Ovary (tissue), 3 donors: Measurements from ENCODE around the gene CAPG.

Experiments used
- CTCF ChIP-seq, 3 donors: fragments of 450-650 bp in 2 of 3; fragments of 200-600 bp in 1 of 3; IDR thresholded peaks; one replicate each; pipeline versions ENCODE4 v1.5.1 to v1.8.0; 2016 to 2022; ENCODE audit warnings: antibody characterized with exemption in 3 of 3, mild to moderate bottlenecking in 1 of 3
- EP300 ChIP-seq: sonication (generic); formaldehyde crosslinking; IDR thresholded peaks from one replicate; pipeline ENCODE4 v1.6.1; 2017; ENCODE audit warnings: antibody characterized with exemption
- POLR2A ChIP-seq: fragments of 450-650 bp; IDR thresholded peaks from one replicate; pipeline ENCODE4 v1.6.1; 2017; ENCODE audit warnings: antibody characterized with exemption, mild to moderate bottlenecking, moderate library complexity
- donor health status: DM: no; HTN: no; CAD: no.

GRCh38 chr2:85409845-85410583 is at the start of gene CAPG:
- TF ChIP-seq CTCF (IDR thresholded peaks at IDR 0.05) = no peak
- no peak for TF ChIP-seq POLR2A
- TF ChIP-seq EP300 = no peak
